Trophoblast cell (in vitro differentiated cells and primary cell): ENCODE data around the gene MYORG.

Experiments used
- DNase-seq, 2 donors: peaks; one replicate each; pipeline ENCODE4 v3.0.0-alpha.2; 2016
- H2AFZ ChIP-seq: 2 replicates; pipeline ENCODE4 v1.6.1; 2013; ENCODE audit warnings: low read length, moderate library complexity, mild to moderate bottlenecking; ENCODE audit not compliant: insufficient read depth, poor library complexity
- H2AK5ac ChIP-seq: 2 replicates; pipeline ENCODE4 v1.6.1; 2013; ENCODE audit warnings: mild to moderate bottlenecking, low read length
- H2BK120ac ChIP-seq: 2 replicates; pipeline ENCODE4 v1.6.1; 2013; ENCODE audit warnings: low read length, mild to moderate bottlenecking, moderate library complexity; ENCODE audit not compliant: insufficient read depth, poor library complexity
- H2BK12ac ChIP-seq: 2 replicates; pipeline ENCODE4 v1.6.1; 2013; ENCODE audit warnings: mild to moderate bottlenecking, low read length, moderate library complexity
- H2BK5ac ChIP-seq: 2 replicates; pipeline ENCODE4 v1.6.1; 2013; ENCODE audit warnings: low read length, low read depth, moderate library complexity, mild to moderate bottlenecking; ENCODE audit not compliant: poor library complexity
- H3K14ac ChIP-seq: 2 replicates; pipeline ENCODE4 v1.6.1; 2013; ENCODE audit warnings: mild to moderate bottlenecking, low read length
- H3K18ac ChIP-seq: 2 replicates; pipeline ENCODE4 v1.6.1; 2013; ENCODE audit warnings: mild to moderate bottlenecking, low read length
- H3K23ac ChIP-seq: 2 replicates; pipeline ENCODE4 v1.6.1; 2013; ENCODE audit warnings: low read length
- H3K27ac ChIP-seq: 2 replicates; pipeline ENCODE4 v1.5.1; 2013; ENCODE audit warnings: low read depth, mild to moderate bottlenecking, inconsistent platforms, low read length, moderate library complexity
- H3K27me3 ChIP-seq: 2 replicates; pipeline ENCODE4 v1.6.1; 2013; ENCODE audit warnings: inconsistent platforms, mild to moderate bottlenecking, low read length, moderate library complexity; ENCODE audit not compliant: insufficient read depth
- H3K36me3 ChIP-seq, 2 experiments: 1 replicate in 1 of 2; 2 replicates in 1 of 2; pipeline ENCODE4 v1.6.1; 2013; ENCODE audit warnings: low read length in 2 of 2, mild to moderate bottlenecking in 2 of 2, moderate library complexity in 1 of 2; ENCODE audit not compliant: insufficient read depth in 2 of 2, control insufficient read depth in 1 of 2
- H3K4ac ChIP-seq: 2 replicates; pipeline ENCODE4 v1.6.1; 2013; ENCODE audit warnings: low read depth, mild to moderate bottlenecking, low read length, moderate library complexity
- H3K4me1 ChIP-seq, 2 experiments: 1 replicate in 1 of 2; 2 replicates in 1 of 2; pipeline ENCODE4 v1.6.1; 2013; ENCODE audit warnings: low read length in 2 of 2, mild to moderate bottlenecking in 2 of 2, moderate library complexity in 1 of 2; ENCODE audit not compliant: insufficient read depth in 2 of 2, control insufficient read depth in 1 of 2
- H3K4me2 ChIP-seq: 2 replicates; pipeline ENCODE4 v1.6.1; 2013; ENCODE audit warnings: inconsistent platforms, mild to moderate bottlenecking, low read length, moderate library complexity
- H3K4me3 ChIP-seq: 2 replicates; pipeline ENCODE4 v1.5.1; 2013; ENCODE audit warnings: mild to moderate bottlenecking, low read depth, low read length, inconsistent platforms
- H3K79me1 ChIP-seq: one replicate; pipeline ENCODE4 v1.6.1; 2013; ENCODE audit warnings: low read length
- H3K79me2 ChIP-seq: 2 replicates; pipeline ENCODE4 v1.6.1; 2013; ENCODE audit warnings: low read length, mild to moderate bottlenecking; ENCODE audit not compliant: control insufficient read depth, insufficient read depth, poor library complexity
- H3K9ac ChIP-seq: 2 replicates; pipeline ENCODE4 v1.6.1; 2013; ENCODE audit warnings: mild to moderate bottlenecking, low read length
- H3K9me3 ChIP-seq: 2 replicates; pipeline ENCODE4 v1.6.1; 2013; ENCODE audit warnings: low read depth, mild to moderate bottlenecking, control low read depth, inconsistent platforms, low read length; ENCODE audit not compliant: insufficient read depth
- H4K12ac ChIP-seq: 2 replicates; pipeline ENCODE4 v1.6.1; 2013; ENCODE audit warnings: low read depth, mild to moderate bottlenecking, low read length, moderate library complexity
- H4K8ac ChIP-seq: 2 replicates; pipeline ENCODE4 v1.6.1; 2013; ENCODE audit warnings: low read depth, mild to moderate bottlenecking, low read length, moderate library complexity
- H4K91ac ChIP-seq: one replicate; pipeline ENCODE4 v1.6.1; 2013; ENCODE audit warnings: low read depth, mild to moderate bottlenecking, low read length, moderate library complexity
- WGBS: extraction: QIAGEN DNeasy Blood & Tissue Kit; methylation state at CpG from one replicate; pipeline ENCODE4 v1.1.7; 2013; ENCODE audit warnings: missing lambda C conversion rate; ENCODE audit not compliant: insufficient read length, insufficient coverage; ENCODE audit errors: extremely low coverage; 5-methylcytosine and 5-hydroxymethylcytosine counted together

The MYORG gene

GRCh38 chr9:34387239-34387638, 10.5 kb upstream of the MYORG start:
- Histone ChIP-seq H3K4me1 (no peaks in the 10 kb centered on the region), H3K4me2 (no peak overlapping the region), H3K23ac (no peak overlapping the region), H2BK12ac (no peak overlapping the region), H3K14ac (no peak overlapping the region), H4K91ac (no peak overlapping the region), H2BK120ac (no peak overlapping the region), H3K4ac (no peak overlapping the region), H3K27ac (no peak overlapping the region), H3K18ac (no peak overlapping the region), H2AFZ (no peak overlapping the region), H4K8ac (no peak overlapping the region), H3K36me3 (no peaks in the 10 kb centered on the region), H3K4me3 (no peak overlapping the region), H3K9ac (no peak overlapping the region), H3K9me3 (peaks cover 1% of the 10 kb centered on the region), H4K12ac (no peak overlapping the region), H3K27me3 (peaks cover 3% of the 10 kb centered on the region), H2BK5ac (no peak overlapping the region), H3K79me2 (no peaks in the 10 kb centered on the region), H3K79me1 (no peaks in the 10 kb centered on the region), H2AK5ac (no peak overlapping the region)
- no CpG with 5 or more reads among the region's 4 CpGs for WGBS
- DNase-seq, result no peak

- Histone ChIP-seq H2AFZ (no peak overlapping the region), H4K12ac (no peak overlapping the region), H3K9ac (no peak overlapping the region), H2AK5ac (no peak overlapping the region), H3K4me3 (no peak overlapping the region), H3K36me3 (no peaks in the 10 kb centered on the region), H3K79me1 (no peaks in the 10 kb centered on the region), H3K4me2 (no peak overlapping the region), H3K23ac (peak overlapping the region; percentile 34), H3K27me3 (peaks cover 6% of the 10 kb centered on the region), H3K27ac (no peak overlapping the region), H3K18ac (no peak overlapping the region), H3K4ac (no peak overlapping the region), H4K91ac (no peak overlapping the region), H3K79me2 (no peaks in the 10 kb centered on the region), H3K4me1 (no peaks in the 10 kb centered on the region), H3K9me3 (peaks cover 1% of the 10 kb centered on the region), H3K14ac (no peak overlapping the region), H4K8ac (no peak overlapping the region), H2BK5ac (no peak overlapping the region), H2BK120ac (no peak overlapping the region), H2BK12ac (no peak overlapping the region)
- no CpG with 5 or more reads among the region's 3 CpGs for WGBS
- DNase-seq, result no peak
Measured at GRCh38 chr9:34386656-34387055, 10.0 kb upstream of the MYORG start.

GRCh38 chr9:34385561-34386230, 9.0 kb upstream of the MYORG start:
- Histone ChIP-seq H3K79me2 (no peaks in the 10 kb centered on the region), H2BK12ac (no peak overlapping the region), H3K18ac (no peak overlapping the region), H3K27me3 (peaks cover 14% of the 10 kb centered on the region), H3K23ac (no peak overlapping the region), H3K9me3 (peaks cover 5% of the 10 kb centered on the region), H4K8ac (no peak overlapping the region), H2BK120ac (no peak overlapping the region), H2AFZ (no peak overlapping the region), H3K36me3 (no peaks in the 10 kb centered on the region), H4K12ac (no peak overlapping the region), H3K9ac (no peak overlapping the region), H2BK5ac (no peak overlapping the region), H3K4ac (no peak overlapping the region), H2AK5ac (no peak overlapping the region), H3K4me3 (no peak overlapping the region), H4K91ac (no peak overlapping the region), H3K14ac (no peak overlapping the region), H3K4me2 (no peak overlapping the region), H3K27ac (no peak overlapping the region), H3K4me1 (peaks cover 3 to 4% of the 10 kb centered on the region in 2 experiments), H3K79me1 (no peaks in the 10 kb centered on the region)
- DNase-seq, result no peak
- WGBS, result no CpG with 5 or more reads among the region's 6 CpGs

GRCh38 chr9:34384368-34385165, 7.9 kb upstream of the MYORG start:
- no peak overlapping the region for H3K4me3 ChIP-seq
- no peak overlapping the region for H3K4ac ChIP-seq
- H2BK12ac ChIP-seq, result no peak overlapping the region
- H3K9me3 ChIP-seq, result peaks cover 5% of the 10 kb centered on the region
- H2BK120ac ChIP-seq, result no peak overlapping the region
- H3K4me1 ChIP-seq, result peaks cover 12 to 13% of the 10 kb centered on the region in 2 experiments
- H3K36me3 ChIP-seq, result no peaks in the 10 kb centered on the region
- no peak overlapping the region for H2AK5ac ChIP-seq
- H3K79me1 ChIP-seq, result no peaks in the 10 kb centered on the region
- H3K79me2 ChIP-seq, result no peaks in the 10 kb centered on the region
- H3K27ac ChIP-seq, result no peak overlapping the region
- H3K23ac ChIP-seq, result no peak overlapping the region
- no peak overlapping the region for H3K14ac ChIP-seq
- no peak overlapping the region for H2AFZ ChIP-seq
- H2BK5ac ChIP-seq, result no peak overlapping the region
- no peak overlapping the region for H4K91ac ChIP-seq
- WGBS, result no CpG with 5 or more reads among the region's 7 CpGs
- DNase-seq, result no peak
- H3K27me3 ChIP-seq, result peaks cover 17% of the 10 kb centered on the region
- H3K9ac ChIP-seq, result no peak overlapping the region
- no peak overlapping the region for H4K12ac ChIP-seq
- no peak overlapping the region for H3K4me2 ChIP-seq
- no peak overlapping the region for H4K8ac ChIP-seq
- H3K18ac ChIP-seq, result no peak overlapping the region
